ENCODE data around the gene CCDC136.

DNA sequence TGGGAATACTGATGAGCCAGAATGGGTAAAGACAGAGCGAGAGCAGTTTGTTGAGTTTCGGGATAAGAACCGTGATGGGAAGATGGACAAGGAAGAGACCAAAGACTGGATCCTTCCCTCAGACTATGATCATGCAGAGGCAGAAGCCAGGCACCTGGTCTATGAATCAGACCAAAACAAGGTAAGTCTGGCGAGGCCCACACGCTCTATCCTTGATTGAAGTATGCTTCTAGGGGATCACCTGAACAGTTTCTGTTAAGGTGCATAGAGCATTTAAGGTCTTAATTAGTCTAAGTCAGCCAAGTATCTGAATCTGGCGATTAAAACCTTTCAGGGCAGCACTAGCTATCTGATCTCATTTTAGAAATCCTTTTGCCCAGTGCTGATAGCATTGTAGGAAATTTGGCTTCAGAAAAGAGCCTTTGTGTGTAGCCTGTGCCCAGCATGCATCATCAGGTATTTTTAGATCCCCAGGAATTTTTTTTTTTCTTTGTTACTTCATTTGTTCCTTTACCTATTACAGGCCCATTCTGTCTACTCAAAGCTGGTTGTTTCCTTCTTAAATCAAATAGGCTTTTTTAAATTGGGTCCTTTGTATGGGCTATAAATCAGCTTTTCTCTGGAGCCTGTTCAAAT is 24.2 kb upstream of the CCDC136 start:
- TF ChIP-seq, protein P1, sequence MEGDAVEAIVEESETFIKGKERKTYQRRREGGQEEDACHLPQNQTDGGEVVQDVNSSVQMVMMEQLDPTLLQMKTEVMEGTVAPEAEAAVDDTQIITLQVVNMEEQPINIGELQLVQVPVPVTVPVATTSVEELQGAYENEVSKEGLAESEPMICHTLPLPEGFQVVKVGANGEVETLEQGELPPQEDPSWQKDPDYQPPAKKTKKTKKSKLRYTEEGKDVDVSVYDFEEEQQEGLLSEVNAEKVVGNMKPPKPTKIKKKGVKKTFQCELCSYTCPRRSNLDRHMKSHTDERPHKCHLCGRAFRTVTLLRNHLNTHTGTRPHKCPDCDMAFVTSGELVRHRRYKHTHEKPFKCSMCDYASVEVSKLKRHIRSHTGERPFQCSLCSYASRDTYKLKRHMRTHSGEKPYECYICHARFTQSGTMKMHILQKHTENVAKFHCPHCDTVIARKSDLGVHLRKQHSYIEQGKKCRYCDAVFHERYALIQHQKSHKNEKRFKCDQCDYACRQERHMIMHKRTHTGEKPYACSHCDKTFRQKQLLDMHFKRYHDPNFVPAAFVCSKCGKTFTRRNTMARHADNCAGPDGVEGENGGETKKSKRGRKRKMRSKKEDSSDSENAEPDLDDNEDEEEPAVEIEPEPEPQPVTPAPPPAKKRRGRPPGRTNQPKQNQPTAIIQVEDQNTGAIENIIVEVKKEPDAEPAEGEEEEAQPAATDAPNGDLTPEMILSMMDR (IDR thresholded peaks at IDR 0.05; ENCODE audit: low read length) = no peak
- TF ChIP-seq EZH2 (IDR thresholded peaks at IDR 0.05; ENCODE audit: borderline replicate concordance, low read length) = no peak

Measured in OCI-LY1 (cell line).